IMR-90 (cell line): ENCODE data around the gene FRS3. TPM values are rescaled to one million over a fixed set of nuclear protein-coding genes. Genes with fewer than 3 reads are reported as not detected.

Experiments
- ATAC-seq: fragments of 200-7000 bp; cut with Tn5 transposase; 2 replicates; pipeline ENCODE4 v1.9.1; 2020; ENCODE audit warnings: low read depth, mild to moderate bottlenecking, moderate library complexity
- BruUV-seq: library from RNA; stranded (reverse); fragments of 400-500 nt; replicated peaks from 2 replicates; lab custom pipeline; 2021; lab: Mats Ljungman, UMichigan
- CTCF ChIA-PET: fragments of 300-600 bp; formaldehyde crosslinking; extraction: SDS; loops from one replicate; lab custom pipeline; 2021; ENCODE audit warnings: antibody characterized with exemption; lab: Yijun Ruan, JAX
- POLR2A ChIA-PET: fragments of 300-600 bp; sonication (Branson Sonifier 250); formaldehyde crosslinking; loops from one replicate; lab custom pipeline; 2022; ENCODE audit warnings: antibody characterized with exemption; ENCODE audit not compliant: unreplicated experiment; lab: Charles Lee
- DNase-seq: peaks from one replicate; pipeline ENCODE4 v3.0.0; 2013
- H2AFZ ChIP-seq: replicated peaks from 2 replicates; pipeline ENCODE3; 2013; ENCODE audit warnings: low read length, mild to moderate bottlenecking; ENCODE audit not compliant: poor library complexity
- H2AK5ac ChIP-seq: 2 replicates; pipeline ENCODE4 v1.6.1; 2013; ENCODE audit warnings: low read depth, low read length, inconsistent platforms
- H2AK9ac ChIP-seq: replicated peaks from 2 replicates; pipeline ENCODE3; 2013; ENCODE audit warnings: mild to moderate bottlenecking, low read depth, low read length, moderate library complexity; ENCODE audit not compliant: poor library complexity
- H2BK120ac ChIP-seq: 2 replicates; pipeline ENCODE4 v1.6.1; 2013; ENCODE audit warnings: low read depth, low read length, inconsistent platforms
- H2BK15ac ChIP-seq: 3 replicates; pipeline ENCODE4 v1.6.1; 2013; ENCODE audit warnings: low read depth, low read length, inconsistent platforms
- H2BK20ac ChIP-seq: 2 replicates; pipeline ENCODE4 v1.6.1; 2013; ENCODE audit warnings: low read depth, mild to moderate bottlenecking, inconsistent platforms, low read length, moderate library complexity
- H2BK5ac ChIP-seq: 2 replicates; pipeline ENCODE4 v1.6.1; 2013; ENCODE audit warnings: mild to moderate bottlenecking, low read depth, low read length, inconsistent platforms; ENCODE audit not compliant: poor library complexity, severe bottlenecking
- H3K14ac ChIP-seq: replicated peaks from 2 replicates; pipeline ENCODE4 v1.6.1; 2013; ENCODE audit warnings: low read depth, low read length, inconsistent platforms
- H3K18ac ChIP-seq: 2 replicates; pipeline ENCODE4 v1.6.1; 2013; ENCODE audit warnings: low read depth, low read length, control low read depth
- H3K23ac ChIP-seq: 2 replicates; pipeline ENCODE4 v1.6.1; 2013; ENCODE audit warnings: low read depth, low read length, inconsistent platforms
- H3K27ac ChIP-seq: 2 replicates; pipeline ENCODE4 v1.5.1; 2013; ENCODE audit warnings: mild to moderate bottlenecking, control low read depth, low read length; ENCODE audit not compliant: insufficient read depth
- H3K27me3 ChIP-seq: 2 replicates; pipeline ENCODE4 v1.6.1; 2013; ENCODE audit warnings: low read length; ENCODE audit not compliant: control insufficient read depth, insufficient read depth
- H3K36me3 ChIP-seq: 2 replicates; pipeline ENCODE4 v1.6.1; 2013; ENCODE audit warnings: low read length, mixed read lengths; ENCODE audit not compliant: control insufficient read depth, insufficient read depth
- H3K4ac ChIP-seq: 2 replicates; pipeline ENCODE4 v1.6.1; 2013; ENCODE audit warnings: low read depth, low read length, inconsistent platforms
- H3K4me1 ChIP-seq: 2 replicates; pipeline ENCODE4 v1.6.1; 2013; ENCODE audit warnings: low read length, mixed read lengths; ENCODE audit not compliant: control insufficient read depth, insufficient read depth
- H3K4me2 ChIP-seq: 2 replicates; pipeline ENCODE4 v1.6.1; 2013; ENCODE audit warnings: low read depth, mild to moderate bottlenecking, control low read depth, low read length, moderate library complexity
- H3K4me3 ChIP-seq: 2 replicates; pipeline ENCODE4 v1.5.1; 2013; ENCODE audit warnings: low read depth, mild to moderate bottlenecking, control low read depth, low read length, moderate library complexity; ENCODE audit not compliant: insufficient read depth
- H3K56ac ChIP-seq: 2 replicates; pipeline ENCODE4 v1.6.1; 2013; ENCODE audit warnings: low read length, inconsistent platforms; ENCODE audit not compliant: insufficient read depth; ENCODE audit errors: extremely low read depth
- H3K79me1 ChIP-seq, 2 experiments: 2 replicates each; pipeline ENCODE4 v1.6.1; 2013; ENCODE audit warnings: low read length in 2 of 2, inconsistent platforms in 1 of 2, low read depth in 1 of 2
- H3K9ac ChIP-seq: 2 replicates; pipeline ENCODE4 v1.6.1; 2013; ENCODE audit warnings: low read depth, low read length, control low read depth
- H3K9me1 ChIP-seq: 2 replicates; pipeline ENCODE4 v1.6.1; 2013; ENCODE audit warnings: low read length, inconsistent platforms; ENCODE audit not compliant: insufficient read depth
- H3K9me3 ChIP-seq: 2 replicates; pipeline ENCODE4 v1.6.1; 2013; ENCODE audit warnings: low read length; ENCODE audit not compliant: control insufficient read depth, insufficient read depth
- H4K20me1 ChIP-seq: 2 replicates; pipeline ENCODE4 v1.6.1; 2013; ENCODE audit warnings: low read length, inconsistent platforms; ENCODE audit not compliant: insufficient read depth
- H4K5ac ChIP-seq: 2 replicates; pipeline ENCODE4 v1.6.1; 2013; ENCODE audit warnings: mild to moderate bottlenecking, low read depth, low read length, control low read depth
- H4K8ac ChIP-seq, 2 experiments: 2 replicates each; pipeline ENCODE4 v1.6.1; 2013; ENCODE audit warnings: low read depth in 2 of 2, low read length in 2 of 2, control low read depth in 1 of 2, inconsistent platforms in 1 of 2
- H4K91ac ChIP-seq: 2 replicates; pipeline ENCODE4 v1.6.1; 2013; ENCODE audit warnings: low read depth, low read length, inconsistent platforms; ENCODE audit not compliant: insufficient read depth
- CEBPB ChIP-seq: IDR thresholded peaks from 2 replicates; pipeline ENCODE4 v1.6.1; 2012; ENCODE audit warnings: low read depth, low read length, improper control_type of control experiment
- CHD1 ChIP-seq: IDR thresholded peaks from 2 replicates; pipeline ENCODE4 v1.6.1; 2012; ENCODE audit warnings: low read depth, low read length, improper control_type of control experiment
- FOS ChIP-seq: fragments of 150-350 bp; IDR thresholded peaks from 2 replicates; pipeline ENCODE4 v1.6.1; 2016; ENCODE audit warnings: low read depth, low read length
- MXI1 ChIP-seq: IDR thresholded peaks from 2 replicates; pipeline ENCODE4 v1.6.1; 2012; ENCODE audit warnings: low read depth, mild to moderate bottlenecking, low read length, moderate library complexity, borderline replicate concordance
- WGBS, 2 experiments: methylation state at CpG; one replicate each; pipeline versions ENCODE4 v1.1.5 to v1.1.7; 2013; ENCODE audit warnings: missing lambda C conversion rate in 2 of 2; ENCODE audit not compliant: insufficient read length in 1 of 2; ENCODE audit errors: extremely low coverage in 2 of 2; 5-methylcytosine and 5-hydroxymethylcytosine counted together
- dilution Hi-C: fragments of 300-500 bp; cut with HindIII; formaldehyde crosslinking; loops from one replicate; pipeline ENCODE4 v1.14.3; 2018; ENCODE audit warnings: low sequenced_read_pairs; ENCODE audit not compliant: unreplicated experiment
- in situ Hi-C: fragments of 300-500 bp; cut with MboI; formaldehyde crosslinking; loops from 3 replicates; pipeline ENCODE4 v1.14.3; 2019; ENCODE audit warnings: low sequenced_read_pairs, inconsistent platforms, mixed read lengths
- intact Hi-C: fragments of 100-400 bp; cut with micrococcal nuclease; formaldehyde crosslinking; loops from 2 replicates; pipeline ENCODE4 v1.10.0; 2022
- polyA plus RNA-seq, 3 experiments: library from polyadenylated mRNA; depleted of rRNA; stranded (reverse); fragments of >200 nt; gene quantifications; 2 replicates each; pipeline ENCODE4 v1.2.3, GENCODE V29; 2012; ENCODE audit warnings: low replicate concordance in 1 of 3
- total RNA-seq: library from RNA; depleted of rRNA; stranded (reverse); fragments of >200 nt; gene quantifications from 2 replicates; pipeline ENCODE4 v1.2.3, GENCODE V29; 2012
- TF ChIP-seq, protein P1 (sequence below): conservative IDR thresholded peaks from 2 replicates; pipeline ENCODE4 v1.5.1; 2012; ENCODE audit warnings: mild to moderate bottlenecking, low read depth, low read length, improper control_type of control experiment

FRS3 gene
- total and polyA plus RNA-seq, 2 of the 4 experiments (the other 2 are of a cell fraction), result 0.54 to 3.8 TPM

DNA sequence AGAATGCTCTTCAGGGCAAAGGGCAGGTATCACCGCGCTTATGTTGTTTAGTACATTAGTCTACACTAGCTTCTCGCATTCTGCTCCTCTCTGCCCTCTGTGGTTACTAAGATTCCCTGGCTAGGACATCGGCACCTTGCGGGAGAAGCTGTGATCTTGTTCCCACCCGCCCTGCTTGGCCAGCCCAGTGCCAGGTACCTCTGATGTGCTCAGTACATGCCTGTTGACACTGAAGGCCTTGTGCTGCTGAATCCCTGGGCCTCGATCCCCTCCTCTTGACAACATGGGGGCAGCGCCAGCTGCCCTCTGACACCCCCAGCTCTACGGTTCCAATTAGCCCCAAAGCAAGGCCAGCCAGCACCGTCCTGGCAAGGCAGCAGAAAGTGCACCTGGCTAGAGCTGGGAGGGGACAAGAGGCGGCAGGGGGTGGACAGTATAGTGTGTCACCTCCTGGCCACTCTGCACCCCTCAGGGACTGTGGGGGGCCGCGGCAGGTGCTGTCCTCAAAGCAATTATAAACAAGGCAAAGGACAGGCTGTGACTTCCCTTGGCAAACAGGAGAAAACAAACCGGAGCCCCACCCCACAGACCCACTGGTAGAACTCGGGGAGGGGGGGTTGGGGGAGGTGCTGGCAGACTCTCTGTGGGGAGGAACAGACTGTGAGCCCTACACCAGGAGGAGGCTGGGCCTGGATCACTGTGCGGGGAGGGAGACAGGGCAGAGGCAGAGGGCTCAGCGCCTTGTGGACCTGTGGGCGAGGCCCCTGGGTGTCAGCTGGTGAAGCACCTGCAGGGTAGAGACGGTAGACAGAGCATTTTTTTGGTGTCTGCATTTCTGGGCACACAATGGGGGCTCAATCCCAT, 51.4 kb downstream of the FRS3 start:
- peaks cover 17% of the 10 kb centered on the region; the same call in 1 of the 2 replicates for H3K9me1 ChIP-seq
- H3K4me3 ChIP-seq, result no peak overlapping the region
- no peak overlapping the region for H3K56ac ChIP-seq
- intact Hi-C loops (no loop called here), dilution Hi-C loops (no loop called here), in situ Hi-C loops (no loop called here)
- ChIA-PET POLR2A (no interaction called here), CTCF (no interaction called here)
- no peak overlapping the region for H3K4me2 ChIP-seq
- no peak overlapping the region for H3K23ac ChIP-seq
- no peak overlapping the region for H3K18ac ChIP-seq
- H4K20me1 ChIP-seq, result no peaks in the 10 kb centered on the region
- H2BK15ac ChIP-seq, result no peak overlapping the region
- H3K9ac ChIP-seq, result no peak overlapping the region
- H3K4ac ChIP-seq, result no peak overlapping the region
- ATAC-seq (no peak), DNase-seq (no peak)
- no peaks in the 10 kb centered on the region for H3K27me3 ChIP-seq
- no peak overlapping the region for H2AFZ ChIP-seq
- 92% methylated on average over 4 of the region's 19 CpGs; no CpG with 5 or more reads in 1 of the 2 experiments for WGBS, 2 experiments
- no peak overlapping the region for H3K27ac ChIP-seq
- H2BK120ac ChIP-seq, result no peak overlapping the region
- no peak overlapping the region for H2BK20ac ChIP-seq
- no peak for TF ChIP-seq CEBPB
- TF ChIP-seq FOS, result no peak
- TF ChIP-seq MXI1, result no peak
- no peak for TF ChIP-seq CHD1
- TF ChIP-seq, protein P1, sequence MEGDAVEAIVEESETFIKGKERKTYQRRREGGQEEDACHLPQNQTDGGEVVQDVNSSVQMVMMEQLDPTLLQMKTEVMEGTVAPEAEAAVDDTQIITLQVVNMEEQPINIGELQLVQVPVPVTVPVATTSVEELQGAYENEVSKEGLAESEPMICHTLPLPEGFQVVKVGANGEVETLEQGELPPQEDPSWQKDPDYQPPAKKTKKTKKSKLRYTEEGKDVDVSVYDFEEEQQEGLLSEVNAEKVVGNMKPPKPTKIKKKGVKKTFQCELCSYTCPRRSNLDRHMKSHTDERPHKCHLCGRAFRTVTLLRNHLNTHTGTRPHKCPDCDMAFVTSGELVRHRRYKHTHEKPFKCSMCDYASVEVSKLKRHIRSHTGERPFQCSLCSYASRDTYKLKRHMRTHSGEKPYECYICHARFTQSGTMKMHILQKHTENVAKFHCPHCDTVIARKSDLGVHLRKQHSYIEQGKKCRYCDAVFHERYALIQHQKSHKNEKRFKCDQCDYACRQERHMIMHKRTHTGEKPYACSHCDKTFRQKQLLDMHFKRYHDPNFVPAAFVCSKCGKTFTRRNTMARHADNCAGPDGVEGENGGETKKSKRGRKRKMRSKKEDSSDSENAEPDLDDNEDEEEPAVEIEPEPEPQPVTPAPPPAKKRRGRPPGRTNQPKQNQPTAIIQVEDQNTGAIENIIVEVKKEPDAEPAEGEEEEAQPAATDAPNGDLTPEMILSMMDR, result no peak
- no peak overlapping the region; the same call in 1 of the 2 replicates for H2AK5ac ChIP-seq
- H3K14ac ChIP-seq, result no peak overlapping the region
- H3K9me3 ChIP-seq, result no peaks in the 10 kb centered on the region
- no peak overlapping the region for H2BK5ac ChIP-seq
- peaks cover 24% of the 10 kb centered on the region for H3K4me1 ChIP-seq
- H3K36me3 ChIP-seq, result no peaks in the 10 kb centered on the region
- no peak overlapping the region for H2AK9ac ChIP-seq
- H4K5ac ChIP-seq, result no peak overlapping the region
- no TSS peak for BruUV-seq
- peaks cover 6 to 24% of the 10 kb centered on the region in 2 experiments; a peak in 2 of 4 replicates for H3K79me1 ChIP-seq
- no peak overlapping the region for H4K91ac ChIP-seq
- H4K8ac ChIP-seq, result no peak overlapping the region
